ENCODE data around the gene C10orf105. TPM values are rescaled to one million over a fixed set of nuclear protein-coding genes. Genes with fewer than 3 reads are reported as not detected.

The C10orf105 gene
- total and polyA plus RNA-seq, 2 of the 8 experiments (the other 6 are each of a cell fraction or from before 2014, with no cell fraction given), result 0.71 to 0.73 TPM

DNA sequence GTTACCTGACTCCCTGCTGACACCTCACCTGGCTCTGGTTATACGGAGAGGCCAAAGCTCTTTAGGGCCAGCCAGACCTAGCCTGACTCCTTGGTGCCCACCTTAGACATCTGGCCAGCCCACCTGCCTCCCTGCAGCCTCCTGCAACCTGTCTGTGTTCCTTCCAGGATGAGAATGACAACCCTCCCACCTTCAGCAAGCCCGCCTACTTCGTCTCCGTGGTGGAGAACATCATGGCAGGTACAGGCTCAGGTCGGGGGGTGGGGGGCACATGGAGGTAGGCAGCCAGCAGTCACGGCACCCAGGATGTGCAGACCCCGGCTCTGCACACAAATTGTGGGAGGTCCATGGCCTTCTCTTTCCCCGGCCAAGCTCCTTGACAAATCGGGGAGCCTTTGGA is 32.1 kb downstream of the C10orf105 start:
- no peak overlapping the region for H2AK5ac ChIP-seq (ENCODE audit: low read depth, low read length)
- no peak overlapping the region for H3K9ac ChIP-seq (replicated peaks in 1 of 4; ENCODE audit: extremely low read depth in 1 of 4, low read depth in 3 of 4, low read length in 3 of 4)
- H3K23me2 ChIP-seq (ENCODE audit: low read depth, low read length), result no peaks in the 10 kb centered on the region
- H3K27me3 ChIP-seq (replicated peaks in 1 of 4; ENCODE audit: control insufficient read depth in 3 of 4, extremely low read depth in 1 of 4, insufficient read depth in 3 of 4, low read length in 3 of 4), result no peaks in the 10 kb centered on the region; a peak in 1 of 7 replicates
- peaks cover 7 to 25% (median 9%) of the 10 kb centered on the region in 4 experiments for H3K4me1 ChIP-seq (replicated peaks in 1 of 4; ENCODE audit: control insufficient read depth in 3 of 4, insufficient read depth in 4 of 4, low read length in 3 of 4)
- POLR2A ChIA-PET (ENCODE audit: partially characterized antibody), result no interaction called here
- H4K5ac ChIP-seq (ENCODE audit: insufficient read length, low read depth, low read length), result no peak overlapping the region
- H2BK5ac ChIP-seq (ENCODE audit: low read depth, low read length), result 0 out of 2 replicates have a peak overlapping the region, but pooled peaks have one; percentile 49
- H3K23ac ChIP-seq (ENCODE audit: insufficient read length), result no peak overlapping the region
- 0 out of 2 replicates have a peak overlapping the region, but pooled peaks have one; percentile 6 for H3K18ac ChIP-seq (ENCODE audit: extremely low read depth, low read length)
- H3K36me3 ChIP-seq (ENCODE audit: control insufficient read depth in 2 of 4, insufficient read depth in 4 of 4, low read length in 3 of 4), result no peaks in the 10 kb centered on the region
- 0 out of 2 replicates have a peak overlapping the region, but pooled peaks have one; percentile 75 for H2BK15ac ChIP-seq (ENCODE audit: low read length)
- no peak overlapping the region for H2AFZ ChIP-seq (ENCODE audit: low read length)
- H3K79me2 ChIP-seq (ENCODE audit: control insufficient read depth in 1 of 2, insufficient read depth in 2 of 2, low read length in 2 of 2), result no peaks in the 10 kb centered on the region
- H4K20me1 ChIP-seq (replicated peaks in 1 of 2; ENCODE audit: control insufficient read depth in 1 of 2, insufficient read depth in 2 of 2, low read length in 2 of 2), result no peaks in the 10 kb centered on the region
- H3K4me2 ChIP-seq (ENCODE audit: insufficient read depth in 1 of 2, low read depth in 2 of 2, low read length in 2 of 2), result no peak overlapping the region
- no peak overlapping the region for H2BK120ac ChIP-seq (replicated peaks; ENCODE audit: low read depth, low read length)
- H3K56ac ChIP-seq (replicated peaks; ENCODE audit: insufficient read length, low read depth, low read length), result no peak overlapping the region
- no peak overlapping the region for H4K8ac ChIP-seq (ENCODE audit: extremely low read depth, insufficient read depth, low read length)
- H3K27ac ChIP-seq (ENCODE audit: low read depth, low read length), result no peak overlapping the region
- H3K4me3 ChIP-seq (ENCODE audit: extremely low read depth in 1 of 4, insufficient read depth in 2 of 4, low read depth in 3 of 4, low read length in 4 of 4), result no peak overlapping the region
- H2BK12ac ChIP-seq (ENCODE audit: low read depth, low read length), result no peak overlapping the region
- peak overlapping the region; percentile 3 for H4K91ac ChIP-seq (replicated peaks; ENCODE audit: insufficient read length, low read length)
- H3K4ac ChIP-seq (replicated peaks; ENCODE audit: insufficient read length, low read depth, low read length), result no peak overlapping the region
- 85% methylated on average over 8 of the region's 9 CpGs; no CpG with 5 or more reads in 1 of the 2 experiments for WGBS, 2 experiments (ENCODE audit: extremely low coverage in 1 of 2, insufficient coverage in 1 of 2, insufficient read length in 1 of 2, insufficient replicate concordance in 2 of 2, low coverage in 1 of 2, low lambda C conversion rate in 2 of 2, missing lambda C conversion rate in 1 of 2)
- H2BK20ac ChIP-seq (ENCODE audit: low read length), result 0 out of 2 replicates have a peak overlapping the region, but pooled peaks have one; percentile 21
- no peak overlapping the region for H3K14ac ChIP-seq (ENCODE audit: insufficient read length)
- peaks cover 2 to 7% of the 10 kb centered on the region in 2 experiments; a peak in 1 of 4 replicates for H3K9me3 ChIP-seq (ENCODE audit: insufficient read depth in 2 of 2, low read depth in 1 of 2, low read length in 1 of 2)
- CTCF ChIA-PET (ENCODE audit: partially characterized antibody), result interaction anchor here (0.7 to 5.5 kb wide), 12 partner anchors 8 to 369 kb away, joined by 3 to 63 read pairs (median 4); partner anchors contain the start of gene SLC29A3
- no peak for DNase-seq (ENCODE audit: low read depth in 1 of 2, low spot score in 2 of 2)
- H3K79me1 ChIP-seq (ENCODE audit: low read depth, low read length), result no peaks in the 10 kb centered on the region
- no peak for FAIRE-seq
- TF ChIP-seq KDM4A (IDR thresholded peaks at IDR 0.05; ENCODE audit: low read depth, low read length, severe bottlenecking) (no peak), FOSL1 (IDR thresholded peaks at IDR 0.05; ENCODE audit: insufficient read depth, low read depth, low read length) (no peak), HDAC6 (IDR thresholded peaks at IDR 0.05; ENCODE audit: low read depth, low read length) (no peak), HDAC2 (IDR thresholded peaks at IDR 0.05; ENCODE audit: borderline replicate concordance in 1 of 2, low read depth in 2 of 2, low read length in 2 of 2) (no peak), JUND (IDR thresholded peaks at IDR 0.05; ENCODE audit: low read length) (no peak), EGR1 (IDR thresholded peaks at IDR 0.05; ENCODE audit: borderline replicate concordance, low read depth, low read length) (no peak), BCL11A (IDR thresholded peaks at IDR 0.05; ENCODE audit: low read depth in 2 of 2, low read length in 2 of 2) (no peak), MAFK (IDR thresholded peaks at IDR 0.05; ENCODE audit: low read depth, low read length) (no peak), TAF1 (IDR thresholded peaks at IDR 0.05; ENCODE audit: low read depth, low read length) (no peak)
- TF ChIP-seq, protein P1, sequence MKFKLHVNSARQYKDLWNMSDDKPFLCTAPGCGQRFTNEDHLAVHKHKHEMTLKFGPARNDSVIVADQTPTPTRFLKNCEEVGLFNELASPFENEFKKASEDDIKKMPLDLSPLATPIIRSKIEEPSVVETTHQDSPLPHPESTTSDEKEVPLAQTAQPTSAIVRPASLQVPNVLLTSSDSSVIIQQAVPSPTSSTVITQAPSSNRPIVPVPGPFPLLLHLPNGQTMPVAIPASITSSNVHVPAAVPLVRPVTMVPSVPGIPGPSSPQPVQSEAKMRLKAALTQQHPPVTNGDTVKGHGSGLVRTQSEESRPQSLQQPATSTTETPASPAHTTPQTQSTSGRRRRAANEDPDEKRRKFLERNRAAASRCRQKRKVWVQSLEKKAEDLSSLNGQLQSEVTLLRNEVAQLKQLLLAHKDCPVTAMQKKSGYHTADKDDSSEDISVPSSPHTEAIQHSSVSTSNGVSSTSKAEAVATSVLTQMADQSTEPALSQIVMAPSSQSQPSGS (IDR thresholded peaks at IDR 0.05; ENCODE audit: low read length), result no peak
- TF ChIP-seq, protein P2, sequence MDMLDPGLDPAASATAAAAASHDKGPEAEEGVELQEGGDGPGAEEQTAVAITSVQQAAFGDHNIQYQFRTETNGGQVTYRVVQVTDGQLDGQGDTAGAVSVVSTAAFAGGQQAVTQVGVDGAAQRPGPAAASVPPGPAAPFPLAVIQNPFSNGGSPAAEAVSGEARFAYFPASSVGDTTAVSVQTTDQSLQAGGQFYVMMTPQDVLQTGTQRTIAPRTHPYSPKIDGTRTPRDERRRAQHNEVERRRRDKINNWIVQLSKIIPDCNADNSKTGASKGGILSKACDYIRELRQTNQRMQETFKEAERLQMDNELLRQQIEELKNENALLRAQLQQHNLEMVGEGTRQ (IDR thresholded peaks at IDR 0.05; ENCODE audit: low read length), result no peak
